ENCODE results near the gene PDE7B. TPM values are rescaled to one million over a fixed set of nuclear protein-coding genes. Genes with fewer than 3 reads are reported as not detected.

Gene PDE7B
- total RNA-seq, 1 experiment from 2014 or later, result not detected

GRCh38 chr6:136092897-136093296 is 241.4 kb downstream of the PDE7B start:
- TF ChIP-seq ETV6 (CRISPR knock-in tag; IDR thresholded peaks at IDR 0.05) (no peak), AFF4 (CRISPR knock-in tag; IDR thresholded peaks at IDR 0.05; ENCODE audit: borderline replicate concordance) (no peak), ZNF317 (CRISPR knock-in tag; IDR thresholded peaks at IDR 0.05; ENCODE audit: borderline replicate concordance, low read depth) (no peak), SP1 (CRISPR knock-in tag; conservative IDR thresholded peaks at IDR 0.05) (no peak), PREB (CRISPR knock-in tag; IDR thresholded peaks at IDR 0.05; ENCODE audit: borderline replicate concordance) (no peak), ATF6 (CRISPR knock-in tag; IDR thresholded peaks at IDR 0.05) (no peak), CBFB (CRISPR knock-in tag; IDR thresholded peaks at IDR 0.05; ENCODE audit: low read depth) (no peak), ZNF219 (CRISPR knock-in tag; IDR thresholded peaks at IDR 0.05; ENCODE audit: borderline replicate concordance) (no peak), ARID4B (CRISPR knock-in tag; IDR thresholded peaks at IDR 0.05; ENCODE audit: borderline replicate concordance) (no peak), IRF1 (CRISPR knock-in tag; IDR thresholded peaks at IDR 0.05) (no peak)
- Mint-ChIP-seq H3K4me1 (no peaks in the 10 kb centered on the region), H3K27ac (no peak overlapping the region), H3K9me3 (peaks cover 9% of the 10 kb centered on the region), H3K27me3 (ENCODE audit: low read depth) (peaks cover 19% of the 10 kb centered on the region), H3K36me3 (no peaks in the 10 kb centered on the region), H3K4me3 (no peak overlapping the region)
- CTCF ChIA-PET, result no interaction called here
- DNase-seq (ENCODE audit: low spot score), result no peak
- no peak for ATAC-seq
- POLR2A ChIA-PET, result no interaction called here

- no peak for DNase-seq (ENCODE audit: low spot score)
- Mint-ChIP-seq H3K9me3 (peaks cover 9% of the 10 kb centered on the region), H3K27ac (no peak overlapping the region), H3K36me3 (no peaks in the 10 kb centered on the region), H3K4me3 (no peak overlapping the region), H3K27me3 (ENCODE audit: low read depth) (peaks cover 23% of the 10 kb centered on the region), H3K4me1 (no peaks in the 10 kb centered on the region)
- ChIA-PET POLR2A (no interaction called here), CTCF (no interaction called here)
- ATAC-seq, result no peak
- TF ChIP-seq GABPB1 (CRISPR knock-in tag; IDR thresholded peaks at IDR 0.05) (no peak), STAT6 (CRISPR knock-in tag; conservative IDR thresholded peaks at IDR 0.05; ENCODE audit: low read depth) (no peak), PREB (CRISPR knock-in tag; IDR thresholded peaks at IDR 0.05; ENCODE audit: borderline replicate concordance) (no peak), NFYB (CRISPR knock-in tag; conservative IDR thresholded peaks at IDR 0.05; ENCODE audit: low read depth) (no peak), JUN (CRISPR knock-in tag; IDR thresholded peaks at IDR 0.05) (no peak), NR2C2 (CRISPR knock-in tag; IDR thresholded peaks at IDR 0.05) (no peak), TCF7 (CRISPR knock-in tag; IDR thresholded peaks at IDR 0.05; ENCODE audit: low read depth) (no peak), IRF1 (CRISPR knock-in tag; IDR thresholded peaks at IDR 0.05) (no peak), SMAD4 (CRISPR knock-in tag; IDR thresholded peaks at IDR 0.05) (no peak)
Measured at GRCh38 chr6:136093835-136094234, 242.3 kb downstream of the PDE7B start.

Data from WTC11 (cell line).